ENCODE data around the gene CAMLG.

GRCh38 chr5:134749415-134749814, 11.1 kb downstream of the CAMLG start:
- TF ChIP-seq CTCF (IDR thresholded peaks at IDR 0.05) (no peak), POLR2A (IDR thresholded peaks at IDR 0.05) (no peak), POLR2AphosphoS5 (IDR thresholded peaks at IDR 0.05) (no peak), EP300 (IDR thresholded peaks at IDR 0.05; ENCODE audit: low read depth) (no peak)

Measured in transverse colon (tissue), 4 donors.